Smooth muscle cell (in vitro differentiated cells): Measurements from ENCODE around the gene LVRN. TPM values are rescaled to one million over a fixed set of nuclear protein-coding genes. Genes with fewer than 3 reads are reported as not detected.

ENCODE experiments used
- DNase-seq: peaks from one replicate; lab custom pipeline; 2025; ENCODE audit not compliant: unreplicated experiment; lab: John Stamatoyannopoulos, UW
- H2AFZ ChIP-seq: fragments of 200-600 bp; sonication (generic); 2 replicates; pipeline ENCODE4 v1.6.0; 2016; ENCODE audit warnings: antibody characterized with exemption, low read depth, mild to moderate bottlenecking
- H3F3A ChIP-seq: fragments of 200-600 bp; sonication (generic); 2 replicates; pipeline ENCODE4 v1.6.0; 2017; ENCODE audit warnings: antibody characterized with exemption, low read depth
- H3K27ac ChIP-seq: fragments of 200-600 bp; sonication (generic); 2 replicates; pipeline ENCODE4 v1.5.1; 2016; ENCODE audit warnings: low read depth, mild to moderate bottlenecking
- H3K27me3 ChIP-seq: fragments of 200-600 bp; sonication (generic); 2 replicates; pipeline ENCODE4 v1.6.1; 2016; ENCODE audit warnings: low read depth, mild to moderate bottlenecking
- H3K36me3 ChIP-seq: fragments of 200-600 bp; sonication (generic); 2 replicates; pipeline ENCODE4 v1.5.1; 2016; ENCODE audit warnings: low read depth
- H3K4me1 ChIP-seq: fragments of 200-600 bp; sonication (generic); 2 replicates; pipeline ENCODE4 v1.5.1; 2016; ENCODE audit warnings: low read depth
- H3K4me2 ChIP-seq: fragments of 200-600 bp; sonication (generic); 2 replicates; pipeline ENCODE4 v1.6.0; 2016; ENCODE audit warnings: mild to moderate bottlenecking
- H3K4me3 ChIP-seq: fragments of 200-600 bp; sonication (generic); 2 replicates; pipeline ENCODE4 v1.5.1; 2016; ENCODE audit warnings: mild to moderate bottlenecking
- H3K79me2 ChIP-seq: fragments of 200-600 bp; sonication (generic); 2 replicates; pipeline ENCODE4 v1.6.0; 2016; ENCODE audit warnings: low read depth, mild to moderate bottlenecking
- H3K9ac ChIP-seq: fragments of 200-600 bp; sonication (generic); 2 replicates; pipeline ENCODE4 v1.6.0; 2016; ENCODE audit warnings: low read depth
- H3K9me3 ChIP-seq: fragments of 200-600 bp; sonication (generic); replicated peaks from 2 replicates; pipeline ENCODE4 v1.5.1; 2016; ENCODE audit warnings: low read depth
- H4K20me1 ChIP-seq: fragments of 200-600 bp; sonication (generic); 2 replicates; pipeline ENCODE4 v1.6.0; 2016; ENCODE audit warnings: low read depth
- CTCF ChIP-seq: fragments of 200-600 bp; sonication (generic); IDR thresholded peaks from 2 replicates; pipeline ENCODE4 v1.5.1; 2017; ENCODE audit warnings: borderline replicate concordance, mild to moderate bottlenecking, antibody characterized with exemption; ENCODE audit not compliant: insufficient read depth, poor library complexity, severe bottlenecking
- WGBS: methylation state at CpG from one replicate; pipeline ENCODE4 v1.1.7; 2016; ENCODE audit warnings: low lambda C conversion rate; 5-methylcytosine and 5-hydroxymethylcytosine counted together
- polyA plus RNA-seq: library from polyadenylated mRNA; unstranded; fragments of >200 nt; fragmentation: Nextera tagmentation; extraction: Ambion mirVana; gene quantifications from 2 replicates; pipeline ENCODE4 v1.2.1, GENCODE V29; 2016
- total RNA-seq: library from RNA; depleted of rRNA; stranded (reverse); fragments of >200 nt; gene quantifications from 2 replicates; pipeline ENCODE4 v1.2.3, GENCODE V29; 2014

Gene LVRN
- total and polyA plus RNA-seq, 2 experiments from 2014 or later, result 0.72 to 0.87 TPM

- no peaks in the 10 kb centered on the region for H3F3A ChIP-seq
- no peaks in the 10 kb centered on the region for H3K79me2 ChIP-seq
- no peak overlapping the region for H3K4me3 ChIP-seq
- H3K27ac ChIP-seq, result no peak overlapping the region
- H3K4me1 ChIP-seq, result peaks cover 6% of the 10 kb centered on the region
- H3K9ac ChIP-seq, result no peak overlapping the region
- no peak for DNase-seq
- H3K27me3 ChIP-seq, result no peaks in the 10 kb centered on the region
- no peaks in the 10 kb centered on the region for H3K9me3 ChIP-seq
- H3K36me3 ChIP-seq, result no peaks in the 10 kb centered on the region
- H2AFZ ChIP-seq, result no peak overlapping the region
- H3K4me2 ChIP-seq, result no peak overlapping the region
- no peak for TF ChIP-seq CTCF
- H4K20me1 ChIP-seq, result no peaks in the 10 kb centered on the region
- WGBS, result 100% methylated on average over 1 of the region's 1 CpG
These were observed 26.2 kb upstream of the LVRN start for GRCh38 chr5:115936031-115936430.

GRCh38 chr5:115939059-115939458 lies 23.2 kb upstream of the LVRN start:
- Histone ChIP-seq H3F3A (no peaks in the 10 kb centered on the region), H3K4me3 (no peak overlapping the region), H3K4me1 (peaks cover 6% of the 10 kb centered on the region), H3K27ac (no peak overlapping the region), H3K9ac (no peak overlapping the region), H3K9me3 (no peaks in the 10 kb centered on the region), H3K4me2 (no peak overlapping the region), H3K79me2 (no peaks in the 10 kb centered on the region), H3K36me3 (no peaks in the 10 kb centered on the region), H2AFZ (no peak overlapping the region), H4K20me1 (no peaks in the 10 kb centered on the region), H3K27me3 (no peaks in the 10 kb centered on the region)
- 31% methylated on average over 4 of the region's 4 CpGs for WGBS
- no peak for TF ChIP-seq CTCF
- no peak for DNase-seq

GRCh38 chr5:115940080-115940810 lies 22.0 kb upstream of the LVRN start:
- Histone ChIP-seq H2AFZ (no peak overlapping the region), H3K27ac (no peak overlapping the region), H3K9ac (no peak overlapping the region), H3K4me3 (no peak overlapping the region), H3K36me3 (no peaks in the 10 kb centered on the region), H3K27me3 (no peaks in the 10 kb centered on the region), H3K4me1 (peaks cover 6% of the 10 kb centered on the region), H3K4me2 (no peak overlapping the region), H3F3A (no peaks in the 10 kb centered on the region), H4K20me1 (no peaks in the 10 kb centered on the region), H3K9me3 (no peaks in the 10 kb centered on the region), H3K79me2 (no peaks in the 10 kb centered on the region)
- no peak for DNase-seq
- WGBS, result 82% methylated on average over 3 of the region's 4 CpGs
- TF ChIP-seq CTCF, result no peak
